Measurements from ENCODE around the gene SLC28A2.

DNA sequence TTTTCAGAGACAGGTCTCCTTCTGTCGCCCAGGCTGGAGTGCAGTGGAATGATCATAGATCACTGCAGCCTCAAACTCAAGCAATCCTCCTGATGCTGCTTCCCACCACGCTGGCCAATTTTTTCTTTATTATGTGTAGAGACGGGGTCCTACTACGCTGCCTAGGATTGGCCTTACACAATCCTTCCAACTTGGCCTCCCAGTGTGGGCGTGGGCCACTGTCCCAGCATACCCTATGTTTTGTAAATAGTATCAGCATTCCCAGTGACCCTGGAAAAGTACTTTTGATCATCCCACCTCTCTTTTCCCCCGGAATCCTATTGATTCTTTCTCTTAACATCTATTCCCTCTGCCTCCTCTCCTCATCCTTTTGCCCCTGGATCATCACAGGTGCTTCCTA is 36.9 kb downstream of the SLC28A2 start:
- TF ChIP-seq, protein P1, sequence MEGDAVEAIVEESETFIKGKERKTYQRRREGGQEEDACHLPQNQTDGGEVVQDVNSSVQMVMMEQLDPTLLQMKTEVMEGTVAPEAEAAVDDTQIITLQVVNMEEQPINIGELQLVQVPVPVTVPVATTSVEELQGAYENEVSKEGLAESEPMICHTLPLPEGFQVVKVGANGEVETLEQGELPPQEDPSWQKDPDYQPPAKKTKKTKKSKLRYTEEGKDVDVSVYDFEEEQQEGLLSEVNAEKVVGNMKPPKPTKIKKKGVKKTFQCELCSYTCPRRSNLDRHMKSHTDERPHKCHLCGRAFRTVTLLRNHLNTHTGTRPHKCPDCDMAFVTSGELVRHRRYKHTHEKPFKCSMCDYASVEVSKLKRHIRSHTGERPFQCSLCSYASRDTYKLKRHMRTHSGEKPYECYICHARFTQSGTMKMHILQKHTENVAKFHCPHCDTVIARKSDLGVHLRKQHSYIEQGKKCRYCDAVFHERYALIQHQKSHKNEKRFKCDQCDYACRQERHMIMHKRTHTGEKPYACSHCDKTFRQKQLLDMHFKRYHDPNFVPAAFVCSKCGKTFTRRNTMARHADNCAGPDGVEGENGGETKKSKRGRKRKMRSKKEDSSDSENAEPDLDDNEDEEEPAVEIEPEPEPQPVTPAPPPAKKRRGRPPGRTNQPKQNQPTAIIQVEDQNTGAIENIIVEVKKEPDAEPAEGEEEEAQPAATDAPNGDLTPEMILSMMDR (conservative IDR thresholded peaks at IDR 0.05; ENCODE audit: low read depth, low read length), result no peak
- TF ChIP-seq EZH2 (IDR thresholded peaks at IDR 0.05; ENCODE audit: borderline replicate concordance, low read depth, low read length, poor library complexity, severe bottlenecking), result no peak
